Lower leg skin (tissue), 3 donors: ENCODE measurements around the gene CCL17.

Experiments used
- CTCF ChIP-seq, 3 donors: fragments of 450-650 bp; IDR thresholded peaks; one replicate each; pipeline ENCODE4 v1.5.1; 2016; ENCODE audit warnings: antibody characterized with exemption in 3 of 3, mild to moderate bottlenecking in 3 of 3, moderate library complexity in 2 of 3
- POLR2A ChIP-seq, 2 donors: fragments of 450-650 bp; IDR thresholded peaks; one replicate each; pipeline ENCODE4 v1.6.1; 2016 to 2017; ENCODE audit warnings: antibody characterized with exemption in 2 of 2, mild to moderate bottlenecking in 1 of 2, moderate library complexity in 1 of 2

GRCh38 chr16:57413301-57413730 is 8.7 kb downstream of the CCL17 start:
- TF ChIP-seq CTCF (IDR thresholded peaks at IDR 0.05), result no peak
- TF ChIP-seq POLR2A (IDR thresholded peaks at IDR 0.05), result no peak
